Testis (tissue), 2 donors: Measurements from ENCODE around the gene CCDC138.

Experiments used
- CTCF ChIP-seq, 3 experiments: fragments of 450-650 bp in 2 of 3; fragments of 200-600 bp in 1 of 3; sonication (generic) in 1 of 3; IDR thresholded peaks; one replicate each; pipeline ENCODE4 v1.5.1; 2016 to 2019; ENCODE audit warnings: antibody characterized with exemption in 3 of 3, mild to moderate bottlenecking in 2 of 3, moderate library complexity in 1 of 3
- POLR2A ChIP-seq: fragments of 450-650 bp; IDR thresholded peaks from one replicate; pipeline ENCODE4 v1.6.1; 2017; ENCODE audit warnings: antibody characterized with exemption, mild to moderate bottlenecking, moderate library complexity

- TF ChIP-seq CTCF (IDR thresholded peaks at IDR 0.05) (no peak), POLR2A (no peak)
These were observed 110.2 kb downstream of the CCDC138 start for GRCh38 chr2:108896741-108897140.
